Kidney capillary endothelial cell (primary cell): ENCODE data around the gene KIAA1755.
A peak's percentile ranks its signal among the peaks of the same experiment; 100 is the strongest.

Source experiments
- DNase-seq: peaks from one replicate; pipeline ENCODE4 v3.0.0-alpha.2; 2018; ENCODE audit warnings: low spot score

The KIAA1755 gene

DNA sequence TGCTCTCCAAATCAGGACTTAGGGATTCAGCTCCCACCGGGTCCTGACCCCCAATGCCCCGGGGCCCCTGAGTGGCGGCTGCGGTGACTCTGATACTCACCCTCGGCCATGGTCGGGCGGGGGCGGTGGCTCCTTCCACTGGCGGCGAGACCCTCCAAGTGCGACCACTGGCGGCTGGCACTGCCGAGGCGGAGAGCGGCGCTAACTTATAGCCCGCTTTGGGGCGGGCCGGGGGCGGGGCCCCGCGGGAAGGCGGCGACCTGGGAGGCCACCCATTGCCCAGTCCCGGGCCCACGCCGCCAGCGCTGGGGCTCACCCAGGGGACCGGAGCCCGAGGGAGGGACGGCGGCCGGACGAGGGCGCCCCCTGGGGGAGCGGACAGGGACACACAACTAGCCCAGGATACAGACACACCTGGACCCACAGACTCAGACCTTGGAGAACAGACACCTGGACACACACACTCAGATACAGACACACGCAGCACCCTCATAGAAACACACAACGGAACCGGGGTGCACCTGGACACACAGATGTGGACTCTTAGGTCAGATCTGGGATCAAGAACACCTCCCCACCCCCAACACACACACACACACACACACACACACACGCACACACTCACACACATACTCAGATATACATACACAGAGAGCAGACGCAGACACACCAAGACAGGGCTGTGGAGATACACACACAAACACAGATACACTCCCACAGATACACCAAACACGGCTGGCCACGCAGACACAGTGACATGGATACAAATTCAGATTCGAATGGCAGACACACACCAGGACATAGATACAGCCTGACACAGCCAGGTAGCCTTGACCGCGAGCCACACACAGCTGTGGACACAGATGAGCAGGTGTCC lies 95.2 kb downstream of the KIAA1755 start, which contains the start of gene TGM2:
Gene TGM2 (minus strand): TSS at position 182 of the 877 bp plus-strand sequence. CDS start 72 bp downstream, at position 110.
- DNase-seq, result peak; percentile 80

DNA sequence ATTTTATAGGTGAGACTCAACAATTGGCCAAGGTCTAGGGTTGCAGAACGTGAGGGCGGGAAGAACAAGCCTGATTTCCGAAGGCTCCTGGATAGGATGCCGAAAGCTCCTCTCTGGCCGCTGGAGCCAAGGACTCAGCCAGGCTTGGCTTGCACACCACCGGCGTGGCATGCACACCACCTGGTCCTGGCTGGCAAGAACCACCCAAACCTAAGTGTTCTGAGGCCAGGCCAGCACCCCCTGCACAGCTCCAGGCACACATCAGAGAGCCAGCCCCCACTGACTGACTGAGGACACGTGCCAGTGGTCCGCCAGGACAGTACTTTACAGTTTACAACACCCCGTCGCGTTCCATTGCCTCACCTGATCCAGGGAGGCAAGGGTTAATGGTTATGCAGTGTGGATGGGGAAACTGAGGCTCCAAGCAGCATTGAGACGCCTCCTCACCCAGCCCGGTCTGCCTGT lies 95.9 kb downstream of the KIAA1755 start:
- DNase-seq, result no peak

DNA sequence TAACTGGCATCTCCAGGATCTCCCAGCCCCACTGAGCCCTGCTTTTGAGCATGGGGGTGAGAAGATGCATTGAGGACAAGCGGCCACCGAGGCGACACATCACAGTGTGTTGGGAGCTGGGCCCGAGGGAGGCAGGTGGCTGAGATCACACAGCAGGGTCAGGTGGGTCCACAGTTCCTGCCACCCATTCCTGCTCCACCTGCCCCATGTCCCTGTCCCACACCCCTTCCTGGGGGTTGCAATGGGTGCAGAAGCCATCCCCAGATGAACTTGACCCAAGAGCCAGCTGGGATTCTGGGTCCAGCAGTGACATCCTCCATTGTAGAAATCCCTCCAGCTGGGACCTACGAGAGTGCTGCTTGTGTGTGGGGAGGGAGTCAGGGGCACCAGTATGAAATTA lies 96.5 kb downstream of the KIAA1755 start:
- no peak for DNase-seq

DNA sequence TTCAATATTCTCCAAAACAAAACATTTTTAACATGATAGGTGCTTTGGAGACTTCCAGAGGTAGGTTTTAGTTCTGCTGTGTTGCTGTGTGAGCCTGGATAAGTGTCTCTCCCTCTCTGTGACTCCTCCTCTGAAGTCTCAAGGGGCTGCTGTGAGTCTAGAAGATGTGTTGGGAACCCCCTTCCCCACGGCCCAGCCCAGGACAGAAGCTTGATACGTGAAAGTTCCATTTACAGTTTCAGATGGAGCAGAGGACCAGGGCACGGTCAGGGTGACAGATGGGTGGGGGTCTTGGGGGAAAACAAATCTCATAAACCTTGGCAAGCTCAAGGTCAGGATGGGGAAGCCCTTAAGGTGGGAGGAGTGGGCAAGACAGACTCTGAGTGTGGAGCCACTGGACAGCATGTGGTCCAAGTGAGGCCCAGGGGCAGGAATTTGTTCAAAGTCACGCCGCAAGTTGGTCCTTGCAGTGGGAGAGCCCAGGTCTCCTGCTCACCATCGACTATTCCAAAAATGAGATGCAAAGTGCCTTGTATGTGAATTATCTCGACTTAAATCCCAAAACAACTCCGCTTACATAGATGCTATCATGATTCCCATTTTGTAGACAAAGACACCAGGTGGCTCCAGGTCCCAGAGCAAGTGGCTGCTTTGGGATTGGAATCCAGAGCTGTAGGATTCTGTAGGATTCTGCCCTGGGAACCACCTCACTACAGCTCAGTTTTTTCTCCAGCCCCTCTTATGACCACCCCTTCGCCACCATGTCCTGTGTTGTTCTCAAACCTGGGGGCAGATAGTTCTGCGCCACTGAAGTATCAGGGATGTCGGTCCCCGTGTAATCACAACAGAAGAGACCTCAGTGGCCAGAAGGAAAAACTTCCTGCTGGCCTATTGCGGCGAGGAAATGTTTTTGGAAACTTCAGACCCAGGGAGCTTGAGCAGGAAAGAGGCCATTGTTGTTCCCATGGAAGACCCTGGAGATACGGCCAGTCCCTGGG lies 97.4 kb downstream of the KIAA1755 start:
- no peak for DNase-seq

DNA sequence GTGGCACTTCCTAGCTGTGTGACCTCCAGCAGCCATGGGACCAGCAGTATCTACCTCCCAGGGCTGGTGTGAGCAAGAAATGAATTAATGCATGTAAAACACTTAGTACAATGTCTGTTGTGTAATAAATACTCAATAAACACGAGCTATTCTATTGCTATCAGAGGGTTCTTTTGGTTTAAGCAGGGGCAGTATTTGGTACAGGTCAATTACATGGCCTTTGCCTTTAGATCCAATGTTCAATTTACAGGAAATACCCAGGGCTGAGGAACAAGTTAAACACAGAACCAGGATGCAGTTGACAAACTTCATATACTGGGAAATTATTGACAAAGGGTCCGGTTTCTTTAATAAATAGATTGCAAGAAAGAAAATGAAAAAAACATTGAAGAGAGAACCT lies 98.4 kb downstream of the KIAA1755 start:
- no peak for DNase-seq

DNA sequence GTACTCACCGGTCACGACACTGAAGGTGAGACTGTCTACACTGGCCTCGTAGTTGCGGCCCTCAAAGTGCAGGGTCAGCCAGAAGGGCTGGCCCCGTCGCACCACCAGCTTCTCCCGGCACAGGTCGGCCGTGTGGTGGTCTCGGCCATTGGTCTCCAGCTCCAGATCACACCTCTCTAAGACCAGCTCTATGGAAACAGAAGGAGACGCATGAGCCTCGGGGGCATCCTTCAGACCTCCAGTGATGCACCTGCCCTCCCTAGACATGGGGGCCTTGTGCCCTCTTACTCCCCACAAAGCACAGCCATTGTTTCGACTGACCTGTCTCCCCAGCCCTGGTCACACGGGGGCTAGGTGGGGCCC lies 99.1 kb downstream of the KIAA1755 start:
- no peak for DNase-seq
